Raji (cell line): ENCODE data around the gene GRIA1.

Experiments used
- POLR2A ChIP-seq: IDR thresholded peaks from 2 replicates; pipeline ENCODE4 v1.6.1; 2011; ENCODE audit warnings: low read depth, low read length, control low read depth; ENCODE audit not compliant: insufficient read depth

The GRIA1 gene

GRCh38 chr5:153489611-153490010 lies 859 bp upstream of the GRIA1 start:
- TF ChIP-seq POLR2A = no peak

GRCh38 chr5:153491038-153491744 lies 721 bp downstream of the GRIA1 start:
- TF ChIP-seq POLR2A = no peak

DNA sequence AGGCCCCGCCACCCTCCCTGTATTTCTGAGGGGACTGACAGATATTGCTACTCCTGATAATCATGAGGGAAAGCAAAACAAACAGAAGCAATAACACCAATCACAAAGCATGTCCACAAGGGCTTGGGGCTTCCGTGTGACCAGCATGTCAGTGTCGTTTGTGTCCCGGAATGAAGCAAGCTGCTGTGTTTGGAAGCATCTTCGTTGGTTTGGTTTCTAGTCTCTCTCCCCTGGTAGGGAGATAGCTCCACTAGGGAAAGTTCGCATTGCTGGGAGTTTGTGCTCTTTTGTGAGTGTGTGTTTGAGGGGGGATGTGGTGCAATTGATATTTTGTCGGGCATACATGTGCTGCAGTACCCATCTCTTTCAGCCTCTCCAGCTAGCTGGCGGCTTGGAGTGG lies 1.4 kb downstream of the GRIA1 start:
- no peak for TF ChIP-seq POLR2A

DNA sequence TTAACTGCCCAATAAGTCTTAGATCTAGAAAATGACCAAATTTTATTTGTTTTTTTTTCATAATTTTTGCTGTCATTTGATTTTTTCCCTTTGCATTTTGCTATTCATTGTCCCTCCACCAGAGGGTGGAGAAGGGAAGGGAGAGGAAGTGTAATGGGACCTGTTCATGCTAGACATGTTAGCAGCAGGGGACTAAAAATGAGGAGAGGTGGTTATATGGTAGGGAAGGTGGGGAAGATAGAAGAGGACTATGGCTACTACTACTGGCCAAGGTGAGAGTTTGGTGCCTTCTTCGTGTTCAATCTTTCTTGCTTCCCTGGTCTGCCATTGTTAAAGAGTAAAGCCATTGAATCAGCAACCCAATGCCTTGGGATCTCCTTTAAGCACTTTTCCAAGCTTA lies 6.4 kb downstream of the GRIA1 start:
- TF ChIP-seq POLR2A = no peak

DNA sequence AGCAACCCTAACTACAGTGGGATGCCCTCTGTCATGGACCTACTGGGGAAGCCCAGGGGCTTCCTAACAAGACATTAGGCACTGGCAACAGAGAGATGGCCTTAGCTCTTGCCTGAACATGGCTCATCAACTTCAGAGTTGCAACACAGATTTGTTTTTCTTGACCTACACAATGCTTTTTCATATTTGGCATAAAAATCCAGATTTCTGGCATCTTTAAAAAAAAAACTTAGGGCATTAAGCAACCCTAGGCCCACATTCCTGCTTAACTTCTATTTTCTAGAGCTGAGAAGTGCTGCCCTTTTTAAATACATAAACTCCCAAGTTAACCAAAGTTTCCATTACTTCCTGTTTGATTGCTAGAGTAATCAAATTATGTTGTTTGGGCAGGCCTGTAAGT lies 8.0 kb downstream of the GRIA1 start:
- no peak for TF ChIP-seq POLR2A

DNA sequence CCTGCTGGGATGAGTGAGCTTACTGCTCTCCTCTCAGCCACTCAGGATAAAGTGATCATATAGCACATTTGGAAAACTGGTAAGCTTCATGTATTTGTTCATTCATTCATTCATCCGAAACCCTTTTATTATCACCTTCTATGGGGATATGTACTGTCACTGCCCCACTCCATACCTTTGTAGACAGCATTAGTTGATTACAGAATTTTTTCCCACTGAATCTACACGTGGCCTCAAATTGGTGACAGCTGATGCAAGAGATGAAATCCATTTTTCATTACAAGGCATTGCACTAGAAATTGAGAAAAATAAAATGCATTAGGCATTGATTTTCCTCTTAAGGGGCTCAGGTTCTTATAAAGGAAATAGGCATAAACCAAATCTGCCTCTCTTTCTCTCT lies 9.7 kb downstream of the GRIA1 start:
- TF ChIP-seq POLR2A = no peak

GRCh38 chr5:153504726-153505125 lies 14.3 kb downstream of the GRIA1 start:
- TF ChIP-seq POLR2A = no peak

DNA sequence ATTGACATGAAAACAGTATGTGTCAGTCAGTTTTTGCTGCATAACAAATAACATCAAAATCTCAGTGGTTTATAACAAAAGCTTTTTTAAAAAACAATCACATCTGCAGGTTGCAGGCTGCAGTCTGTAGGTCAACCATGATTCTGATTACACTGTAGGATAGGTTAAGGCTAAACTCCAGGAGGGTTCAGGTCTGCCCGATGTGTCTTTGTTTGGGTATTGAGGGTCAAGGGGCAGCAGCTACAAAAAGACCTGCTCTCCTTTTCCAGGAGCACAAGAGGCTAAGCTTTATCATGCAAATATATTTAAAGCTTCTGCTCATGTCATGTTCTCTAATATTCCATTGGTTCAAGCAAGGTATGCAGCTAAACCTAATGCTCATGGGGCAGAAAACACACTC lies 18.2 kb downstream of the GRIA1 start:
- no peak for TF ChIP-seq POLR2A

DNA sequence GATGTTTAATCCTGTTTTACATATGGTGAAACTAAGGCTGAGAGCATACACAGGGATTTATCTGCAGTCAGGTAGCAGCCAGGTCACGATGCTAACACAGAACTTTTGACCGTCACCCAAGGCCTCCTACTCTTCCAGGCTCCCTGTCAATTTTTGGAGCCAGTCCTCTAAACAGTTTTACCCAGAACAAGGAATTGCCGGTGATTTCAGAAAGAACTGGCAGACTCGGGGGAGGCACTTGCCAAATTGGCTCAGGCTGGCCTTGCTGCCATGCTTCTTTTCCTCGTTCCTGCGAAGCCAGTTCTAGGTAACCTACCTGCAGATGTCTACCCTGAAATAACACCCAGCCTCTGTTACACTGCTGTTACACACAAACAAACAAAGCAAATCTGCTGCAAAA lies 21.2 kb downstream of the GRIA1 start:
- TF ChIP-seq POLR2A = no peak

DNA sequence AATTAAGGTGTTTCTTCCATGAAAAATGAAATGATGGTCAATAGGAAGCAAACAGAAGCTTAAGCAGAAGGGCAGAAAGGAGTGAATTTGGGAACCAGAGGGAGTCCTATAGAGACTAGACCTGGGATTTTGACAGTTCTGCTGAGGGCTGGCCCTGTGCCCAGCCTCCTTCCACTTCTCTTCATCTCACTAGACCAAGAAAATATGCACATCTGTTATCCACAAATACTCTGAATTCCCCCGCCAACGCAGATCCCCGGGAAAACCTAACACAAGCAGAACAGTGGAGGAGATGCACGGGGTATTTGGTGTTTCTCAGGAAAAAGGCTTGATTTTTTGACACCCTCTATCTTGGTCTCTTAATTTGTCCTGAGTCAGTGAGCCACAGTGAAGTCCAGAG lies 22.7 kb downstream of the GRIA1 start:
- TF ChIP-seq POLR2A = no peak

GRCh38 chr5:153515301-153515700 lies 24.8 kb downstream of the GRIA1 start:
- TF ChIP-seq POLR2A = no peak

GRCh38 chr5:153516504-153517240 lies 26.2 kb downstream of the GRIA1 start:
- no peak for TF ChIP-seq POLR2A

- no peak for TF ChIP-seq POLR2A
Observed at GRCh38 chr5:153517241-153517611, 26.8 kb downstream of the GRIA1 start.

DNA sequence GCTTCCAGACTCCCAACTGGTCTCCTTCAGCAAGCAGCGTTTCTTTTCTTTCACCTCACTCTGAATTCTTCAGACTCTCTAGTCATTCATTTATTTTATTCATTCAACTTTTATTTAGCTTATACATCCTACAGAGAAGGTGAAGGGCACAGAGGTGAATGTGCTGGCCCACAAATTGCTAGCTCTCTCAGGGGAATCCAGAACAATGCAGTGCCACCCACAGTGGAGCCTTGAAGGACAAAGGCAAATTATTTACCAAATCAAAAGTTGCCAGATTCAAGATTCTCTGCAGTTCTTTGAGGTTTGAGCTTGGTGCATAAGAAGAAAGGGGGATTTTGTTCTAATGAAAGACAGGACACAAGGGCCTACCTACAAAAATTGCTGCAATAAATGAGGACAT lies 29.7 kb downstream of the GRIA1 start:
- no peak for TF ChIP-seq POLR2A

DNA sequence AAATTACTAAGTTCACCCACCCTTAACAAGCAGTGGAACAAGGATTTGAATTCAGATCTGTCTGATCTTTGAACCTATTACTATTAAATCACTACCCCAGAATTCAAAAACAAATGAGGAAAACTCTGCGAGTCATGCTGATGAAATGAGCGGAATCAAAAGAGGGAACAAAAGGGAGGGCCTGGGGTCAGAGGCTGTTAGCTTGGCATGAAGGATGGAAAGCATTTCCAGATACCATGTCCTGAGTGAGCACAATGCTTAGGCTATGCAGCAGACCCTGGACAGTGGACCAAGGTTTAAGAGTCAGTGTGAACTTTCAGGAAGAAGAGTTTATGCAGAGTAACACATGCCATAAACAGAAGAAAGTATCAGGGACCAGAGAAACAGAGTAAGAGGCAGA lies 30.5 kb downstream of the GRIA1 start:
- TF ChIP-seq POLR2A = no peak

DNA sequence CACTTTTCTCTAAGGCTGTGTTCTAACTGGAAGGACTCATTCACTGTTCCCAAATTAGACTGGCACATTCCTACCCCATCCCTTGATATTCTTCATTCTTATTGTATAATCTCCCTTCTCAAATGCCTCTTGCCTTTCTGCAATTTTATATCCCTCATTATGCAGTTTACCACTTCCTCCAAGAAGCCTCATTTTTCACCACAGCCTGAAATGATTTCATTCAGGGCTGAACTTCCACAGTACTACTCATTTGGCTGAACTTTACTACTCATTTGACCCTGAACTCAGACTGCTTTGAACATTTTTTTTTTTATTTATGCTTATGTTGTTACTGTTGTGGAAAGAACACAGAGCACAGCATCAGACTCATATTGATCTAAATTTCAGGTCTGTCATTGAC lies 32.7 kb downstream of the GRIA1 start:
- TF ChIP-seq POLR2A = no peak

DNA sequence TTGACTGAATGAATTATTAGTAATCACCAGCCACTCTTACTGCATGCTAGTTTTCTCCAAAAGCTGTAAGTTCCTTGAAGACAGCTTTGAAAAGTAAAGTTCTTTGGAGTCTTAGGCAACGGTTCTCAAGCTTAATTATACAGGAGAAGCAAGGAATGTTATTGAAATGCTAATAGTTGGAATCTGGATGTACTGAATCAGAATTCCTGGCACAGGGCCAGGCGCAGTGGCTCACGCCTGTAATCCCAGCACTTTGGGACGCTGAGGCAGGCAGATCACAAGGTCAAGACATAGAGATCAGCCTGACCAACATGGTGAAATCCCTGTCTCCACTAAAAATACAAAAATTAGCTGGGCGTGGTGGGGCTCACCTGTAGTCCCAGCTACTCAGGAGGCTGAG lies 33.4 kb downstream of the GRIA1 start:
- TF ChIP-seq POLR2A = no peak
